Bronchial epithelial cell (primary cell): ENCODE measurements around the gene FUT8. TPM values are rescaled to one million over a fixed set of nuclear protein-coding genes. Genes with fewer than 3 reads are reported as not detected.

ENCODE experiments used
- DNase-seq: peaks from one replicate; pipeline ENCODE4 v3.0.0-alpha.2; 2010; ENCODE audit warnings: low read depth
- FAIRE-seq: peaks from 2 replicates; lab custom pipeline; 2011; peaks lifted over from hg19 to GRCh38; lab: Jason Lieb, UNC
- H3K27me3 ChIP-seq: 2 replicates; pipeline ENCODE4 v1.5.1; 2011; ENCODE audit warnings: low read length; ENCODE audit not compliant: control insufficient read depth, insufficient read depth
- H3K36me3 ChIP-seq: 2 replicates; pipeline ENCODE4 v1.5.1; 2011; ENCODE audit warnings: low read length; ENCODE audit not compliant: control insufficient read depth, insufficient read depth
- H3K4me3 ChIP-seq: 2 replicates; pipeline ENCODE4 v1.5.1; 2011; ENCODE audit warnings: mild to moderate bottlenecking, low read depth, low read length, control low read depth
- CTCF ChIP-seq: IDR thresholded peaks from 2 replicates; pipeline ENCODE4 v1.5.1; 2011; ENCODE audit warnings: mild to moderate bottlenecking, moderate library complexity, low read length, control low read depth, inconsistent platforms; ENCODE audit not compliant: insufficient read depth, severe bottlenecking
- total RNA-seq: library from RNA; depleted of rRNA; stranded (reverse); fragments of >200 nt; gene quantifications from 2 replicates; pipeline ENCODE4 v1.2.1, GENCODE V29; 2014

The FUT8 gene
- total RNA-seq, 1 donor from 2014 or later = 16.3 TPM

- FAIRE-seq = no peak
- no peak for DNase-seq
Measured at GRCh38 chr14:65533736-65534404, 121.3 kb downstream of the FUT8 start.

GRCh38 chr14:65536781-65537423 is 124.4 kb downstream of the FUT8 start:
- Histone ChIP-seq H3K27me3 (no peaks in the 10 kb centered on the region), H3K4me3 (no peak overlapping the region), H3K36me3 (no peaks in the 10 kb centered on the region)
- DNase-seq (no peak), FAIRE-seq (no peak)
- TF ChIP-seq CTCF = no peak

More at GRCh38 chr14:65533736-65534404, 121.3 kb downstream of the FUT8 start:
- TF ChIP-seq CTCF = no peak
- H3K4me3 ChIP-seq = no peak overlapping the region
- H3K27me3 ChIP-seq = no peaks in the 10 kb centered on the region
- H3K36me3 ChIP-seq = no peaks in the 10 kb centered on the region

- H3K27me3 ChIP-seq = no peaks in the 10 kb centered on the region
- TF ChIP-seq CTCF = no peak
- no peak for FAIRE-seq
- no peaks in the 10 kb centered on the region for H3K36me3 ChIP-seq
- no peak for DNase-seq
- H3K4me3 ChIP-seq = no peak overlapping the region
Measured at GRCh38 chr14:65548878-65549277, 136.3 kb downstream of the FUT8 start.

GRCh38 chr14:65549429-65549828 is 136.9 kb downstream of the FUT8 start:
- TF ChIP-seq CTCF = no peak
- Histone ChIP-seq H3K27me3 (no peaks in the 10 kb centered on the region), H3K36me3 (no peaks in the 10 kb centered on the region), H3K4me3 (no peak overlapping the region)
- DNase-seq (no peak), FAIRE-seq (no peak)

- no peak for TF ChIP-seq CTCF
- DNase-seq = no peak
- H3K27me3 ChIP-seq = no peaks in the 10 kb centered on the region
- no peaks in the 10 kb centered on the region for H3K36me3 ChIP-seq
- no peak overlapping the region for H3K4me3 ChIP-seq
- no peak for FAIRE-seq
Measured at GRCh38 chr14:65550779-65551643, 138.5 kb downstream of the FUT8 start.
